ENCODE measurements around the gene GADL1.

GADL1 gene

GRCh38 chr3:30694148-30694547 is 200.3 kb downstream of the GADL1 start:
- DNase-seq (ENCODE audit: low spot score): no peak

GRCh38 chr3:30693470-30694120 is 200.9 kb downstream of the GADL1 start:
- peak; percentile 77 for DNase-seq (ENCODE audit: low spot score)

GRCh38 chr3:30692498-30693130 is 201.8 kb downstream of the GADL1 start:
- no peak for DNase-seq (ENCODE audit: low spot score)

GRCh38 chr3:30691944-30692343 is 202.5 kb downstream of the GADL1 start:
- no peak for DNase-seq (ENCODE audit: low spot score)

- no peak for DNase-seq (ENCODE audit: low spot score)
These were observed 203.1 kb downstream of the GADL1 start for GRCh38 chr3:30691249-30691880.

- DNase-seq (ENCODE audit: low spot score): no peak
These were observed 204.3 kb downstream of the GADL1 start for GRCh38 chr3:30690199-30690598.

GRCh38 chr3:30688776-30689641 is 205.5 kb downstream of the GADL1 start:
- no peak for DNase-seq (ENCODE audit: low spot score)

GRCh38 chr3:30687930-30688570 is 206.4 kb downstream of the GADL1 start:
- DNase-seq (ENCODE audit: low spot score): no peak

- no peak for DNase-seq (ENCODE audit: low spot score)
These were observed 207.7 kb downstream of the GADL1 start for GRCh38 chr3:30686799-30687198.

GRCh38 chr3:30686176-30686575 is 208.3 kb downstream of the GADL1 start:
- no peak for DNase-seq (ENCODE audit: low spot score)

GRCh38 chr3:30685267-30685667 is 209.2 kb downstream of the GADL1 start:
- DNase-seq (ENCODE audit: low spot score): no peak

- no peak for DNase-seq (ENCODE audit: low spot score)
These were observed 210.1 kb downstream of the GADL1 start for GRCh38 chr3:30684356-30684755.

- no peak for DNase-seq (ENCODE audit: low spot score)
These were observed 210.7 kb downstream of the GADL1 start for GRCh38 chr3:30683769-30684168.

GRCh38 chr3:30682434-30683155 is 211.9 kb downstream of the GADL1 start:
- DNase-seq (ENCODE audit: low spot score): no peak

GRCh38 chr3:30681649-30682211 is 212.7 kb downstream of the GADL1 start:
- DNase-seq (ENCODE audit: low spot score): peak; percentile 55

- peak; percentile 94 for DNase-seq (ENCODE audit: low spot score)
These were observed 213.4 kb downstream of the GADL1 start for GRCh38 chr3:30680789-30681648.

- no peak for DNase-seq (ENCODE audit: low spot score)
These were observed 215.4 kb downstream of the GADL1 start for GRCh38 chr3:30679045-30679444.

- no peak for DNase-seq (ENCODE audit: low spot score)
These were observed 217.1 kb downstream of the GADL1 start for GRCh38 chr3:30677347-30677685.

- DNase-seq (ENCODE audit: low spot score): no peak
These were observed 217.8 kb downstream of the GADL1 start for GRCh38 chr3:30676424-30677346.
